ENCODE measurements around the gene TMX1.

GRCh38 chr14:51236314-51236713, 3.7 kb upstream of the TMX1 start:
- TF ChIP-seq REST (IDR thresholded peaks at IDR 0.05) (no peak), TAF1 (conservative IDR thresholded peaks at IDR 0.05) (no peak), ZBTB33 (IDR thresholded peaks at IDR 0.05) (no peak), CTCF (IDR thresholded peaks at IDR 0.05; ENCODE audit: low read depth, low read length, missing input control) (no peak), EGR1 (IDR thresholded peaks at IDR 0.05; ENCODE audit: low read depth in 2 of 2) (no peak), MAX (IDR thresholded peaks at IDR 0.05) (no peak), FOXA2 (IDR thresholded peaks at IDR 0.05) (no peak), JUND (IDR thresholded peaks at IDR 0.05) (no peak), RAD21 (IDR thresholded peaks at IDR 0.05) (no peak), ATF3 (IDR thresholded peaks at IDR 0.05) (no peak), NR2F2 (IDR thresholded peaks at IDR 0.05) (no peak)

Data from liver (tissue), 3 donors.